ENCODE data around the gene ZFYVE21. TPM values are rescaled to one million over a fixed set of nuclear protein-coding genes. Genes with fewer than 3 reads are reported as not detected.

The ZFYVE21 gene
- total RNA-seq, 1 experiment from 2014 or later: 49.7 TPM

GRCh38 chr14:103697603-103698379, 17.8 kb upstream of the ZFYVE21 start:
- Histone ChIP-seq H3K9ac (ENCODE audit: extremely low read depth, insufficient read length, low read length) (no peak overlapping the region), H2AK5ac (ENCODE audit: insufficient read length, low read length) (no peak overlapping the region), H2BK12ac (ENCODE audit: insufficient read length, low read depth, low read length) (no peak overlapping the region), H4K20me1 (ENCODE audit: control insufficient read depth, insufficient read depth, insufficient read length) (peaks cover 2% of the 10 kb centered on the region), H2AFZ (ENCODE audit: low read length) (no peak overlapping the region), H3K18ac (ENCODE audit: insufficient read length, low read depth, low read length) (no peak overlapping the region), H2BK120ac (ENCODE audit: low read depth, low read length, poor library complexity, severe bottlenecking) (no peak overlapping the region), H3K4ac (ENCODE audit: low read depth, low read length) (no peak overlapping the region), H3K9me3 (ENCODE audit: control insufficient read depth, low read depth, low read length) (no peaks in the 10 kb centered on the region), H3K14ac (ENCODE audit: insufficient read depth, low read length) (no peak overlapping the region), H3K27ac (ENCODE audit: insufficient read length, low read depth, low read length) (no peak overlapping the region), H3K56ac (ENCODE audit: insufficient read length, low read depth, low read length) (no peak overlapping the region), H3K79me1 (ENCODE audit: insufficient read depth, low read depth, low read length, poor library complexity, severe bottlenecking) (no peaks in the 10 kb centered on the region), H4K8ac (replicated peaks; ENCODE audit: insufficient read length, low read depth, low read length) (no peak overlapping the region), H4K91ac (ENCODE audit: insufficient read length, low read depth, low read length) (no peak overlapping the region), H3K27me3 (ENCODE audit: insufficient read depth, low read length) (no peaks in the 10 kb centered on the region), H3K79me2 (ENCODE audit: insufficient read depth, low read length) (no peaks in the 10 kb centered on the region), H3T11ph (ENCODE audit: low read length) (no peak overlapping the region), H3K4me1 (ENCODE audit: insufficient read depth, low read length) (no peaks in the 10 kb centered on the region), H2BK5ac (ENCODE audit: insufficient read length, low read length) (no peak overlapping the region), H2BK20ac (ENCODE audit: low read depth, low read length, poor library complexity, severe bottlenecking) (no peak overlapping the region), H4K5ac (ENCODE audit: insufficient read length, low read depth, low read length) (no peak overlapping the region), H3K4me2 (ENCODE audit: insufficient read depth, insufficient read length, low read length) (no peak overlapping the region), H3K23me2 (ENCODE audit: insufficient read length, low read depth, low read length, poor library complexity, severe bottlenecking) (no peaks in the 10 kb centered on the region), H2BK15ac (ENCODE audit: low read depth, low read length) (no peak overlapping the region), H3K23ac (ENCODE audit: insufficient read length, low read depth, low read length) (no peak overlapping the region)
- Mint-ChIP-seq H3K36me3 (ENCODE audit: insufficient read depth in 1 of 3, low read depth in 3 of 3) (peaks cover 7 to 49% (median 34%) of the 10 kb centered on the region in 3 experiments; a peak in 6 of 7 replicates), H3K9me3 (no peaks in the 10 kb centered on the region; a peak in 1 of 5 replicates), H3K27me3 (ENCODE audit: low read depth) (peaks cover 1% of the 10 kb centered on the region; the same call in 1 of the 2 replicates), H3K27ac (peak overlapping the region in 2 of 3 experiments; percentile 61 to 90; a peak in 3 of 7 replicates), H3K4me3 (no peak overlapping the region), H3K4me1 (peaks cover 10 to 13% of the 10 kb centered on the region in 2 experiments; a peak in 3 of 4 replicates)
- TF ChIP-seq CTCF (conservative IDR thresholded peaks at IDR 0.05): no peak
- WGBS (ENCODE audit: extremely low coverage, insufficient read length, low lambda C conversion rate): no CpG with 5 or more reads among the region's 14 CpGs
- no peak for DNase-seq
